Thyroid gland (tissue), 4 donors: ENCODE measurements around the gene LEUTX.

ENCODE experiments used
- CTCF ChIP-seq, 6 experiments: fragments of 200-600 bp in 3 of 6; fragments of 450-650 bp in 3 of 6; sonication (generic) in 3 of 6; IDR thresholded peaks; one replicate each; pipeline ENCODE4 v1.5.1; 2016 to 2019; ENCODE audit warnings: antibody characterized with exemption in 6 of 6, mild to moderate bottlenecking in 2 of 6, inconsistent platforms in 1 of 6, moderate library complexity in 1 of 6
- POLR2A ChIP-seq, 2 donors: fragments of 450-650 bp; IDR thresholded peaks; one replicate each; pipeline ENCODE4 v1.6.1; 2017; ENCODE audit warnings: antibody characterized with exemption in 2 of 2, mild to moderate bottlenecking in 2 of 2, moderate library complexity in 1 of 2

DNA sequence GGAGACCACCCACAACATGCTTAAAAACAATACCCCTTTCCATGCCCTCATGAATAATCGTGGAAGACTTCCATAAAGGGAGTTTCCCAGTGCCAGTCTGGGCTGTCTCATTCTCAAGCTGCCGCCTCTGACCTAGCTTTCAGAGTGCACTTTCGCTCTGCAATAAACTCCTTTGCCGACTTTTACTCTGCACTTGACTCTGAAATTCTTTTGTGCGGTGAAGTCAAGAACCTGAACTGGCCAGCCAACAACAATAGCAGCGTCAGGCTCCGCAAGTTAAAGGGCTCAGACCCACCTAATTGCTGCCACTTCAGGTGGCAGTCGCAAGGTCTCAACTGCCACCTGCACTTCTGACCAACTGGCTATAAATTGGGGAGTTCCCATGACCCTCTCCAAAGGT lies 10.3 kb upstream of the LEUTX start:
- TF ChIP-seq CTCF (IDR thresholded peaks at IDR 0.05) (no peak), POLR2A (IDR thresholded peaks at IDR 0.05) (no peak)
